PC-3 (cell line): Measurements from ENCODE around the gene CHRNA7. TPM values are rescaled to one million over a fixed set of nuclear protein-coding genes. Genes with fewer than 3 reads are reported as not detected.

Experiments
- ATAC-seq: fragments of 200-7000 bp; cut with Tn5 transposase; 2 replicates; pipeline ENCODE4 v1.9.1; 2020; ENCODE audit warnings: mild to moderate bottlenecking, moderate library complexity
- BruUV-seq: library from RNA; stranded (reverse); fragments of 400-500 nt; replicated peaks from 2 replicates; lab custom pipeline; 2021; lab: Mats Ljungman, UMichigan
- CTCF ChIA-PET: fragments of 300-600 bp; sonication (Branson Sonifier 250); formaldehyde crosslinking; loops from one replicate; lab custom pipeline; 2022; ENCODE audit warnings: antibody characterized with exemption; lab: Charles Lee
- POLR2A ChIA-PET: fragments of 300-600 bp; sonication (Branson Sonifier 250); formaldehyde crosslinking; loops from one replicate; lab custom pipeline; 2022; ENCODE audit warnings: antibody characterized with exemption; ENCODE audit not compliant: unreplicated experiment; lab: Charles Lee
- DNase-seq: peaks from one replicate; pipeline ENCODE4 v3.0.0-alpha.2; 2015
- H2AFZ ChIP-seq: fragments of 300-600 bp; sonication (generic); 2 replicates; pipeline ENCODE4 v1.6.0; 2016; ENCODE audit warnings: antibody characterized with exemption, low read length
- H3F3A ChIP-seq: fragments of 300-600 bp; sonication (generic); one replicate; pipeline ENCODE4 v1.6.0; 2017; ENCODE audit warnings: antibody characterized with exemption, low read length, control low read depth, mild to moderate bottlenecking; ENCODE audit not compliant: unreplicated experiment
- H3K27ac ChIP-seq: fragments of 300-600 bp; sonication (generic); 2 replicates; pipeline ENCODE4 v1.5.1; 2016; ENCODE audit warnings: mild to moderate bottlenecking, low read length
- H3K27me3 ChIP-seq: fragments of 300-600 bp; sonication (generic); 2 replicates; pipeline ENCODE4 v1.6.1; 2016; ENCODE audit warnings: low read length, mixed read lengths
- H3K36me3 ChIP-seq: fragments of 300-600 bp; sonication (generic); 2 replicates; pipeline ENCODE4 v1.6.1; 2016; ENCODE audit warnings: low read depth, mixed run types, low read length, mixed read lengths
- H3K4me1 ChIP-seq: fragments of 300-600 bp; sonication (generic); 2 replicates; pipeline ENCODE4 v1.5.1; 2016; ENCODE audit warnings: low read length; ENCODE audit not compliant: insufficient read depth
- H3K4me2 ChIP-seq: fragments of 300-600 bp; sonication (generic); 2 replicates; pipeline ENCODE4 v1.6.0; 2016; ENCODE audit warnings: low read length
- H3K4me3 ChIP-seq: fragments of 300-600 bp; sonication (generic); 2 replicates; pipeline ENCODE4 v1.5.1; 2016; ENCODE audit warnings: mild to moderate bottlenecking, low read length, mixed read lengths
- H3K79me2 ChIP-seq: fragments of 300-600 bp; sonication (generic); 2 replicates; pipeline ENCODE4 v1.6.1; 2017; ENCODE audit warnings: low read length, mixed read lengths
- H3K9ac ChIP-seq: fragments of 300-600 bp; sonication (generic); 2 replicates; pipeline ENCODE4 v1.6.0; 2016; ENCODE audit warnings: mild to moderate bottlenecking, low read length
- H3K9me2 ChIP-seq: fragments of 300-600 bp; sonication (generic); replicated peaks from 2 replicates; pipeline ENCODE4 v1.6.1; 2016; ENCODE audit warnings: mixed run types, low read length, mixed read lengths
- H3K9me3 ChIP-seq: fragments of 300-600 bp; sonication (generic); 2 replicates; pipeline ENCODE4 v1.6.1; 2016; ENCODE audit warnings: low read length, mixed read lengths
- H4K20me1 ChIP-seq: fragments of 300-600 bp; sonication (generic); 2 replicates; pipeline ENCODE4 v1.6.1; 2016; ENCODE audit warnings: low read length, mixed read lengths
- EZH2 ChIP-seq: fragments of 300-600 bp; sonication (generic); IDR thresholded peaks from one replicate; pipeline ENCODE4 v1.6.1; 2017; ENCODE audit warnings: antibody characterized with exemption, mild to moderate bottlenecking, low read length; ENCODE audit not compliant: unreplicated experiment
- EZH2phosphoT487 ChIP-seq: fragments of 300-600 bp; sonication (generic); IDR thresholded peaks from 2 replicates; pipeline ENCODE4 v1.6.1; 2018; ENCODE audit warnings: mild to moderate bottlenecking, antibody characterized with exemption, low read length, borderline replicate concordance
- intact Hi-C: fragments of 100-400 bp; cut with micrococcal nuclease; formaldehyde crosslinking; loops from 2 replicates; pipeline ENCODE4 v1.9.0; 2023
- total RNA-seq: library from RNA; depleted of rRNA; stranded (reverse); fragments of >200 nt; gene quantifications from 2 replicates; pipeline ENCODE4 v1.2.3, GENCODE V29; 2014
- TF ChIP-seq, protein P1 (sequence below): fragments of 300-600 bp; sonication (generic); conservative IDR thresholded peaks from 2 replicates; pipeline ENCODE4 v1.5.1; 2017; ENCODE audit warnings: antibody characterized with exemption, low read depth, mild to moderate bottlenecking, low read length

CHRNA7 gene
- total RNA-seq, 1 experiment from 2014 or later, result 0.73 TPM

GRCh38 chr15:32020156-32020555, 10.2 kb upstream of the CHRNA7 start:
- no peak for ATAC-seq
- H3K4me2 ChIP-seq, result no peak overlapping the region
- no peaks in the 10 kb centered on the region for H3F3A ChIP-seq
- H3K9me2 ChIP-seq, result no peaks in the 10 kb centered on the region
- no peak overlapping the region for H3K4me3 ChIP-seq
- ChIA-PET POLR2A (no interaction called here), CTCF (no interaction called here)
- TF ChIP-seq, protein P1, sequence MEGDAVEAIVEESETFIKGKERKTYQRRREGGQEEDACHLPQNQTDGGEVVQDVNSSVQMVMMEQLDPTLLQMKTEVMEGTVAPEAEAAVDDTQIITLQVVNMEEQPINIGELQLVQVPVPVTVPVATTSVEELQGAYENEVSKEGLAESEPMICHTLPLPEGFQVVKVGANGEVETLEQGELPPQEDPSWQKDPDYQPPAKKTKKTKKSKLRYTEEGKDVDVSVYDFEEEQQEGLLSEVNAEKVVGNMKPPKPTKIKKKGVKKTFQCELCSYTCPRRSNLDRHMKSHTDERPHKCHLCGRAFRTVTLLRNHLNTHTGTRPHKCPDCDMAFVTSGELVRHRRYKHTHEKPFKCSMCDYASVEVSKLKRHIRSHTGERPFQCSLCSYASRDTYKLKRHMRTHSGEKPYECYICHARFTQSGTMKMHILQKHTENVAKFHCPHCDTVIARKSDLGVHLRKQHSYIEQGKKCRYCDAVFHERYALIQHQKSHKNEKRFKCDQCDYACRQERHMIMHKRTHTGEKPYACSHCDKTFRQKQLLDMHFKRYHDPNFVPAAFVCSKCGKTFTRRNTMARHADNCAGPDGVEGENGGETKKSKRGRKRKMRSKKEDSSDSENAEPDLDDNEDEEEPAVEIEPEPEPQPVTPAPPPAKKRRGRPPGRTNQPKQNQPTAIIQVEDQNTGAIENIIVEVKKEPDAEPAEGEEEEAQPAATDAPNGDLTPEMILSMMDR, result no peak
- TF ChIP-seq EZH2phosphoT487 (no peak), EZH2 (no peak)
- H2AFZ ChIP-seq, result no peak overlapping the region
- no peaks in the 10 kb centered on the region for H4K20me1 ChIP-seq
- no TSS peak for BruUV-seq
- no peak for DNase-seq
- no peaks in the 10 kb centered on the region for H3K9me3 ChIP-seq
- no peaks in the 10 kb centered on the region for H3K79me2 ChIP-seq
- H3K27ac ChIP-seq, result no peak overlapping the region
- peaks cover 64% of the 10 kb centered on the region for H3K27me3 ChIP-seq
- H3K9ac ChIP-seq, result no peak overlapping the region
- H3K36me3 ChIP-seq, result no peaks in the 10 kb centered on the region
- intact Hi-C loops, result no loop called here
- H3K4me1 ChIP-seq, result no peaks in the 10 kb centered on the region

GRCh38 chr15:32028921-32029320, 1.4 kb upstream of the CHRNA7 start:
- no peak for DNase-seq
- Histone ChIP-seq H3F3A (no peaks in the 10 kb centered on the region), H3K9ac (no peak overlapping the region), H2AFZ (no peak overlapping the region), H3K27me3 (peaks cover 63% of the 10 kb centered on the region), H3K4me2 (no peak overlapping the region), H3K79me2 (no peaks in the 10 kb centered on the region), H3K9me3 (no peaks in the 10 kb centered on the region), H3K9me2 (no peaks in the 10 kb centered on the region), H3K36me3 (no peaks in the 10 kb centered on the region), H3K27ac (no peak overlapping the region), H3K4me1 (no peaks in the 10 kb centered on the region), H3K4me3 (no peak overlapping the region), H4K20me1 (no peaks in the 10 kb centered on the region)
- no TSS peak for BruUV-seq
- ATAC-seq, result no peak
- intact Hi-C loops, result no loop called here
- ChIA-PET POLR2A (no interaction called here), CTCF (no interaction called here)
- TF ChIP-seq EZH2phosphoT487 (no peak), EZH2 (no peak)
- TF ChIP-seq, protein P1, result no peak

- Histone ChIP-seq H3K9ac (no peak overlapping the region), H3F3A (no peaks in the 10 kb centered on the region), H4K20me1 (no peaks in the 10 kb centered on the region), H3K4me2 (no peak overlapping the region), H3K36me3 (no peaks in the 10 kb centered on the region), H3K9me2 (no peaks in the 10 kb centered on the region), H3K27me3 (peaks cover 65% of the 10 kb centered on the region), H3K9me3 (no peaks in the 10 kb centered on the region), H3K79me2 (no peaks in the 10 kb centered on the region), H3K4me3 (no peak overlapping the region), H3K4me1 (no peaks in the 10 kb centered on the region), H2AFZ (no peak overlapping the region), H3K27ac (no peak overlapping the region)
- intact Hi-C loops, result no loop called here
- BruUV-seq, result no TSS peak
- ChIA-PET CTCF (no interaction called here), POLR2A (no interaction called here)
- TF ChIP-seq EZH2phosphoT487, result no peak
- TF ChIP-seq EZH2, result no peak
- TF ChIP-seq, protein P1, result no peak
- ATAC-seq (no peak), DNase-seq (no peak)
Measured at GRCh38 chr15:32029409-32029861, 880 bp upstream of the CHRNA7 start.
